Subcutaneous adipose tissue (tissue), 4 donors: ENCODE results near the gene VCP. TPM values are rescaled to one million over a fixed set of nuclear protein-coding genes. Genes with fewer than 3 reads are reported as not detected.

ENCODE experiments used
- total RNA-seq, 4 donors: library from RNA; depleted of rRNA; stranded (reverse); fragments of >200 nt; gene quantifications; one replicate each; pipeline ENCODE4 v1.1.0, GENCODE V29; 2016
- TF ChIP-seq, protein P1 (sequence below): fragments of 450-650 bp; IDR thresholded peaks from one replicate; pipeline ENCODE4 v1.5.1; 2016; ENCODE audit warnings: low read depth, mild to moderate bottlenecking, control low read depth, antibody characterized with exemption, moderate library complexity

The VCP gene
- total RNA-seq, 4 donors from 2014 or later, result 123 to 199 (median 153) TPM

DNA sequence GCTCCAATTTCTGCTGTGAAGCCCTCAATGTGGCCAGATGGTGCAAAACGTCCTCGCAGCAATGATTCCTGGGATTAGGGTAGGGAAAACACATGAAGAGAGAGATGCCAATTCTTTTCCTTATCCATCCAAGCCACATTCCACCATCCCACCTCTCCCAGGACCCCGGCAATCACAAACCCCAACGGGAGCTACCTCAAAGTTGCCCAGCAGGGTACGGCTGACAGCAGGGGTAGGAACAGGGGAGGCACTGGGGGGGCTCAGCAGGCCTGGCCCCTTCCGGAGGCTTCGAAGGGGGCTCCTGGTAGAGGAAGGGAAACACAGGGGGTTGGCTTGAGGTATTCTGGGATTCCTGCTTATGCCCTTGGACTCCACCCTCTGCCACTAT lies 33.9 kb upstream of the VCP start:
- TF ChIP-seq, protein P1, sequence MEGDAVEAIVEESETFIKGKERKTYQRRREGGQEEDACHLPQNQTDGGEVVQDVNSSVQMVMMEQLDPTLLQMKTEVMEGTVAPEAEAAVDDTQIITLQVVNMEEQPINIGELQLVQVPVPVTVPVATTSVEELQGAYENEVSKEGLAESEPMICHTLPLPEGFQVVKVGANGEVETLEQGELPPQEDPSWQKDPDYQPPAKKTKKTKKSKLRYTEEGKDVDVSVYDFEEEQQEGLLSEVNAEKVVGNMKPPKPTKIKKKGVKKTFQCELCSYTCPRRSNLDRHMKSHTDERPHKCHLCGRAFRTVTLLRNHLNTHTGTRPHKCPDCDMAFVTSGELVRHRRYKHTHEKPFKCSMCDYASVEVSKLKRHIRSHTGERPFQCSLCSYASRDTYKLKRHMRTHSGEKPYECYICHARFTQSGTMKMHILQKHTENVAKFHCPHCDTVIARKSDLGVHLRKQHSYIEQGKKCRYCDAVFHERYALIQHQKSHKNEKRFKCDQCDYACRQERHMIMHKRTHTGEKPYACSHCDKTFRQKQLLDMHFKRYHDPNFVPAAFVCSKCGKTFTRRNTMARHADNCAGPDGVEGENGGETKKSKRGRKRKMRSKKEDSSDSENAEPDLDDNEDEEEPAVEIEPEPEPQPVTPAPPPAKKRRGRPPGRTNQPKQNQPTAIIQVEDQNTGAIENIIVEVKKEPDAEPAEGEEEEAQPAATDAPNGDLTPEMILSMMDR, result no peak

DNA sequence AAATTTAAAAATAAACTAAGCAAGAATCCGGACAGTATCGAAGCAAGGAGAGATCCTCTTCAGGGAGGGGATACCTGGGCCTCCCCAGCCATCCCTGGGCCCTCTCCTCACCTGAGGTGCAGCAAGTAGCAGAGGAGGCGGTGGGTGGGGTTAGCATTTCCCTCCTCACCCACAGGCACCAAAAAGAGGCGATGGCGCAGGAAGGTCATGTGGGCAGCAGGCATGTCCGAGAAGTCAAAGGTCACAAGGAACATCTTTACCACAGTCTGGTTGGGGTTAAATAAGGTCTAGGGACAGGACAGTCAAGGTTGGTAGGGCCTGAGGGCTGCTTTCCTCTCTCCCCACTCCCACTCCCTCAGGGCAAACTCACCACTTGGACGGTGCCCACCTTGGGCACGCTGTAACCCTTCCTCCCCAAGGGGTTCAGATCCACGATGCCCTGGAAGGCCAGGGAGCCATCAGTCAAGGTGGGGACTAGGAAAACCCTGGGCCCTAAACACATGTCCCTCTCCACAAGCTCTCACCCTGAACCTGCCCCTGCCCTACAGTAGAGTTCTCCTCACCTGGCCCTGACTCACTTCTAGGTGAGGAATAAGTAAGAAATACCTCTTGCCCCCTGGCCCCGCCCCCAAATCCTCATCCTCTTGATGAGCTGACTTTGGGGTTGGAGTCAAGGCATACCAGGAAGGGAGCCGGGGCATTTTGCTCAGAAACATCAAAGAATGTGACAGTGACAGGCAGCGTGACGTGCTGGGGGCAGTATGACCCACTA lies 33.3 kb upstream of the VCP start:
- TF ChIP-seq, protein P1, result no peak

DNA sequence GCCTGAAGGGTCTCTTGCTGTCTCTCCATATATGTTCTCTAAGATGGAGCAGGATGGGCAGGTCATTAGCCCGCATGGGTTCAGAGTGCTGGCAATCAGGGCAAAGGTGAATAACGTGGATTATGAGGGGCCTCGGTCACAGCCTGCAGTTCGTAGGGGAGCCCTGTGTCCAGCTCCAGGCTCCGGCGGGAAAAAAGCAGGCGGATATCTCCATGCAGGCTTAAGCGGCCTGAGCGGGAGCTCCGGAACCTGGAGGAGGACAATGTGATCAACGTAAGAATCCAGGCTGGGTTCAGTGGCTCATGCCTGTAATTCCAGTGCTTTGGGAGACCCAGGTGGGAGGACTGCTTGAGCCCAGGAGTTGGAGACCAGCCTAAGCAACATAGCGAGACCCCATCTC lies 32.7 kb upstream of the VCP start:
- TF ChIP-seq, protein P1, result no peak

DNA sequence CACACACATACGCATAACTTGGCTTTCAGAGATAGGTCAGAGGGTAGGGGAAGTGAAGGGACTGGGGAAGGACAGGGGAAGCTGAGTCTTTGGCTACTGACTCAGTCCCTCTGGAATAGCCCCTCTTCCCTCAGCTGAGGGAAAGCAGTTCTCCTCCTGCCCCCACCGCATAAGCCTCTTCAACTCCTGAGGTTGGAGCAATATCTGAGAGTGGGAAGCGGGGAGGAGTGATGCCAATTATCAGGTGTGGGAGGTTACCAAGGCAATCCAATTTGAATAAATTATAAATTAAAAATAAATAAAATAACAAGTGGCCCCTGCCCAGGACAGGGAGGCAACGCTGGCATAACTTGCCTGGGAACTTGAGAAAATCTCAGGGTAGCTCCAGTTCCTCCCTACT lies 32.2 kb upstream of the VCP start:
- TF ChIP-seq, protein P1, result no peak

DNA sequence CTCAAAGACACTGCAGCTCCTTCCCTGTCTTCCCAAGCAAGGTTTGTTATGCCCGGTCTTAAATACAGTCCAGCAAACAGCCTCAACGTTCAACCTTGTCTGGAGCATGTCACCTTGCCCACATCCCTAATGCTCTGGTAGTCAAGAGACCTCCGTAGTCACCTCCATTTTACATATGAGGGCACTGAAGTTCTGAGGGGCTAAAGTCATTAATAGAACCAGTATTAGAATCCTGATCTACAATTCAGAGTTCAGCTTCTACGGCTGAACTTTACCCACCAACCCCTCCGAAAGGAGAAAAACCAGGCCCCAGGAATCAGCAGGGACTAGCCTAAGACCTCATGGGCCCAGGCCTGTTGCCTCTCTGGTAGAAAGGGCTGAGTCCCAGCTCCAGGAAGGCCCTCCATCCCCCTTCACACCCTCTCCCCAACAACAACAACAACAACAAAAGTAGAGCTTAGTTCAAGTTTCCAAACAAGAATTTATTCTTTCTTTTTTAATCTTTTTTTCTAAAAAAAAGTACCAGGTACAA lies 31.3 kb upstream of the VCP start:
- TF ChIP-seq, protein P1, result no peak

DNA sequence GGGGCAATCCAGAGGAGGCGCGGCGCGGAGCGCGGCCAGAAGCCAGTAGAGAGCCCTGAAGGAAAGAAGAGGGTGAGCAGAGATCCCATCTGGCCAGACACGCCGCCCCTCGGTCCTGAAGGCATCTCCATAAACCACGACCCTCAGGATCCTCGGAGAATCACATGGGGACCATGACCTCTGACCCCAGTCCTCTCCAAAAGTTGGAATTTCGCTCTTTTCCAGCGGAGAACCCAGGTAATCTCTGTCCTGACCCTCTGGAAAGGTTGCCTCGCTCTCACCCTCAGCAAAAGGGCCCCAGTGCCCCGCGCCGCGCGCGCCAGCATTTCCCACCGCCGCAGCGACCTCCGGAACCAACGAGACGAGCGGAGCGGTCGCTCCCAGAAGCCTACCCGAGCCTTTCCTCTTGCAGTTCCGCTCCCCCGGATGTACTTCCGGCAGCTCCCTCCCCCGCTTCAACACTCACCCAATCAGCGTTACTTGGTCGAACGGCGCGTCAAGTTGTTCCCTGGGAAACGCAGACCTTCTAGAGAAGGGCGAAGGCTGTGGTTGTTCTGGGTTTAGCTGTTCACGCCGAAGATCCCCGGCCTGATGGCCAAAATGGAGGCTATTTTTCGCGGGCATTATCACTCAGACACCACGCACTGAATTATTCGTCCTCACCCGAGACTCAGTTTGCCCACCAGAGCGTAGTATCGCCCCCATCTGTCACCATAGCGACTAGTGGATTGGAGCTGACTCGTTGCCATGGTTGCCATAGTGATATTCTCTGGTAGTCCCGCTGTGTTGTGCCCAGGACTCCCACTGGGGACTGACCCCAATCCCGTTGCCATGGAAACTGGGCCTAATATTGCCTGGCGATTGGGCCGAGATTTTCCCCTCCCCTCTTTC lies 30.6 kb upstream of the VCP start, which contains the start of gene STOML2:
Gene STOML2 (minus strand): TSS at position 363 of the 891 bp plus-strand sequence. CDS start 37 bp downstream, at position 326.
- TF ChIP-seq, protein P1, result no peak

DNA sequence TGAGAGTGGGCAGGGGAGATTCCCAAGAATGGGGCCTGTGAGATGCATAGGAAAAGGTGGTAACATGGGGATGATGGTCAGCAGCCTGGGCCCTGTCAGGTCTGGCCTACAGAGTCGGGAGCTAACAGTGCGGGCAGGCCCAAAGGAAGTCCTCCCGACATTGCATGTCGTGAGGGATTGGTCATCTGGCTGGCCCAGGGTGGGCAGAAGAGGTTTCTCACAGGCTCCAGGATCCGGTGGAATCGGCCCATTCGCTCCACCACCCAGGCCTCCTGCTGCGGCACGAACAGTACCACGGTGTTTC lies 30.0 kb upstream of the VCP start:
- TF ChIP-seq, protein P1, result no peak
